ENCODE results near the gene FAXDC2. TPM values are rescaled to one million over a fixed set of nuclear protein-coding genes. Genes with fewer than 3 reads are reported as not detected.

The FAXDC2 gene, protein sequence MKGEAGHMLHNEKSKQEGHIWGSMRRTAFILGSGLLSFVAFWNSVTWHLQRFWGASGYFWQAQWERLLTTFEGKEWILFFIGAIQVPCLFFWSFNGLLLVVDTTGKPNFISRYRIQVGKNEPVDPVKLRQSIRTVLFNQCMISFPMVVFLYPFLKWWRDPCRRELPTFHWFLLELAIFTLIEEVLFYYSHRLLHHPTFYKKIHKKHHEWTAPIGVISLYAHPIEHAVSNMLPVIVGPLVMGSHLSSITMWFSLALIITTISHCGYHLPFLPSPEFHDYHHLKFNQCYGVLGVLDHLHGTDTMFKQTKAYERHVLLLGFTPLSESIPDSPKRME
- 9.8 and 17.4 TPM in 2 replicates for total RNA-seq (ENCODE audit: low replicate concordance)

DNA sequence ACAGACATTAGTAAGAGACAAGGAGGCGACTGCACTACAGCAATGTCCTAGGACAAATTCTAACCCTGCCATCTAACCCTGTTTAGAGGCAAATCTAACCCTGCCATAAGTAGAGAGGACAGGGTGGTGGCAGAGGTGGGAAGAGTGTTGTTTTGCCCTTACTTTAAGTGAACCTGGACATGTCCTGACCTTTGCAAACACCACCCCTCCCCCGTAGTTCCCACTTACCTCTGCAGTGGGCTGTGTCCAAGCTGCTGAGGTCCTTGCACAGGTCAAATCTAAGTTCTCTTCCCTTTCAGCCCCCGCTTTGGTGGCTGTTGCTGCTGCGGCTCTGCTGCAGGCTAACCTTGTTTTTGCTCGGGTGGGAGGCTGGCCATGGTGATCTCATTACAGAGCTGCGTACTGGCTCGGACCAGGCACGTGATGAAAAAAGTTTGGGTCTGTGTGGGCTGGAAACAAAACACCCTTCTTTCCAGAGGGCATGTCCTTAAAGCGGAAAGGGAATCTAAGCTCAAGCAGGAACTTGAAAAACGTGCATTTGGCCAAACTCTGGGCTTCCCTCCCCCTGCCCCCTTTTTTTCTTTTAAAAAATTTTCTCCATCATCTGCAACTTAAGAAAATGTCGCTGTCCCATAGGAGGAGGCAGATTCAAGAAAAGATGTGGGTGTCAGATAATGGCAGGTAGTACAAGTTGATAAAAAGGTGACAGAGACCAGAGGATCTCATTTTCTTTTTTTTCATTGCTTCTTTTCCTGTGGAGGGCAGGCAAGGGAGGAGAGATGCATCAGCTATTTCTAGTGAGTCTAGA is at the start of gene FAXDC2:
Gene FAXDC2, minus strand, starts transcription at position 349 of the 808 bp plus-strand sequence. CDS start 12,425 bp downstream, outside the sequence.
- peak within 1 kb of the TSS; percentile 74 for H3K4me3 ChIP-seq (ENCODE audit: low read depth, low read length)
- TF ChIP-seq, protein P1, sequence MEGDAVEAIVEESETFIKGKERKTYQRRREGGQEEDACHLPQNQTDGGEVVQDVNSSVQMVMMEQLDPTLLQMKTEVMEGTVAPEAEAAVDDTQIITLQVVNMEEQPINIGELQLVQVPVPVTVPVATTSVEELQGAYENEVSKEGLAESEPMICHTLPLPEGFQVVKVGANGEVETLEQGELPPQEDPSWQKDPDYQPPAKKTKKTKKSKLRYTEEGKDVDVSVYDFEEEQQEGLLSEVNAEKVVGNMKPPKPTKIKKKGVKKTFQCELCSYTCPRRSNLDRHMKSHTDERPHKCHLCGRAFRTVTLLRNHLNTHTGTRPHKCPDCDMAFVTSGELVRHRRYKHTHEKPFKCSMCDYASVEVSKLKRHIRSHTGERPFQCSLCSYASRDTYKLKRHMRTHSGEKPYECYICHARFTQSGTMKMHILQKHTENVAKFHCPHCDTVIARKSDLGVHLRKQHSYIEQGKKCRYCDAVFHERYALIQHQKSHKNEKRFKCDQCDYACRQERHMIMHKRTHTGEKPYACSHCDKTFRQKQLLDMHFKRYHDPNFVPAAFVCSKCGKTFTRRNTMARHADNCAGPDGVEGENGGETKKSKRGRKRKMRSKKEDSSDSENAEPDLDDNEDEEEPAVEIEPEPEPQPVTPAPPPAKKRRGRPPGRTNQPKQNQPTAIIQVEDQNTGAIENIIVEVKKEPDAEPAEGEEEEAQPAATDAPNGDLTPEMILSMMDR (IDR thresholded peaks at IDR 0.05; ENCODE audit: insufficient read depth, low read length), result no peak
- DNase-seq (ENCODE audit: low read depth), result peak; percentile 89

DNA sequence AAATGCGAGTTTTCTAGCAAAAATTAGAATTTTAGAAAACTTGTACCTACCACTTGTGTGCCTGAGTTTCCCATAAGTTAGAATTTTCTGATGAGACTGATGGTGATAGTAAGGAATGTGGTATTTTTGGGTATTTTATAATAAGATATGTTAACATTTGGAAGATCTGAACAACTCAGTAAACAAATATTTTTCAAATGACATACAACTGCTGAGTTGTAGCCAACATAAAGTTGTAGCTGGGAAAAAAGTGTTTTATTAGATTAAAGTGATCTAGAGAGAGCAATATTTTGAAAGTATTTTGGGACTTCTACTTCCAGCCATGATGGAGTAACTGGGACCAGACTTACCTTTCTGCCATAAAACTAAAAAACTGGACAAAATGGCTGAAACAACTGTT is 49.7 kb upstream of the FAXDC2 start:
- no peak for DNase-seq (ENCODE audit: low read depth)
- TF ChIP-seq, protein P1 (IDR thresholded peaks at IDR 0.05; ENCODE audit: insufficient read depth, low read length), result no peak

DNA sequence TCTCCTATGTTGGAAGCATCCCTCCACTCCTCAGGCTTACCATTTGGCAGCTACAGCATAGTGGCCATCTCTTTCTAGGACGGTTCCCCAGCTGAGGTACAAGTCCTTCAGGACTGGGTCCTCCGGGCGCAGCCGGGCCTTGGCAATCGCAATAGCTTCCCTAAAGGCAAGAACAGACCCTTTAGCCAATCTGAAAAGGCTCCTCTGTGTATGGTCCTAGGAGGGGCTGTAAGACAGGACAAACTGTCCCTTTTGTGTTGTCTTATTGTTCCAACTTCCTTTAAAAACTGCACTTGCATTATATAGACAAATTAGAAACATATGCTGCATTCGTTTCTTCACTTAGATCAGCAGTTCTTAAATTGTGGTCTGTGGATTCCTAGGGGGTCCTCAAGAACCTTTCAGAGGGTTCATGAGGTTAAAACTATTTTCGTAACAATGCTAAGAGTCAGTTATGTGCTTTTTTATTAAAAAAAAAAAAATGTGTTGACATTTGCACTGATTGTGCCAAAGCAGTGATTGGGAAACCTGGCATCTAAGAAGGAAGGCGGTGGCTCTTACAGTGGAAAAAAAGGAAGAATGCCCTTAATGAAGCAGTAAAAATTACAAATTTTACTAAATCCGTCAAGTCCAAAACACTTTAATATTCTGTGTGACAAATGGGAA is 48.9 kb upstream of the FAXDC2 start:
- no peak overlapping the region for H3K4me3 ChIP-seq (ENCODE audit: low read depth, low read length)
- TF ChIP-seq, protein P1 (IDR thresholded peaks at IDR 0.05; ENCODE audit: insufficient read depth, low read length), result no peak
- peak; percentile 5 for DNase-seq (ENCODE audit: low read depth)

More for the DNA sequence above, 49.7 kb upstream of the FAXDC2 start:
- no peak overlapping the region for H3K4me3 ChIP-seq (ENCODE audit: low read depth, low read length)

DNA sequence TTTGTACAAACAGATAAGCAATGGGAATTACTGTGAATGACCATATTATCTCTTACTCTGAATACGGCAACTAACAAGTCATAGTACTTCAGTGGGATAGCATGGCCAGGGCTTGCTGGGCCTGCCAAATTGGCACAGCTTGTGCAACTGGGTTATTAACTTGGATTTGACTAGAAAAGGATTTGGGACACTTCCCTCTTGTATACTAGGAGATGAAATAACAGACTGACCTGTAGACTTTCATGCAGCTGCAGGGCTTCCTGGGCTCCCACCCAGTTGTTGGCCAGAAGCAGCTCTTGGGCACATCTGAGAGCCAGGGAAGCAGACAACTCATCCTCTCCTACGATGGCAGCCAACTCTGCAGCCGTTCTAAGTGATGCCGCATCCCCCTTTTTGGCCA is 47.8 kb upstream of the FAXDC2 start:
- DNase-seq (ENCODE audit: low read depth), result no peak

DNA sequence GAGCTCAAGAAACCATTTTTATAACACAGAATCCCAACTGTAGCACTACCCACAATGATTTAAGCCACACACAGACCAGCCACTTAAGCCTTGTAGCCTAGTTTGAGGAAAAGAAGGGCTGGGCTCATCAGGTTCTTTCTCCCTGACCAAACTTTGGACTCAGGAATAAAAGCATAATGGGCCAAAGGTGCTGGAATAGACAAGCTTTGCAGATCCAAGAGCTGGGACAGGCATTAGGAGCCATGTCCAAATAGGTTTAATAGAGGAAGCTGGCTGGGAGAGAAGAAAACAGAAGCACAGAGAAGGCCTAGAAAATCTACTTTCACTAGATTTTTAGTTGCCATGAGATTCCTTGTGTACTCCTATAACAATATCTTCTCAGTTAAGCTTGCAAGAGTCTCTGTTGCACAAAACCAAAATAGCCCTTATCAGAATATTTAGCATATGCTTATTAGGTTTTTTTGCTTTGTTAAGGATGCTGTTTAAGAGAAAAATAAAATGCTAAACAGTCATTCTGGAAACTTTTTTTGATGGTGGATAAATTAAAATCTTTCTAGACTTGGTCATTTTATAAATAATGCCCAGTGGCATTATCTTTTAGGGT is 46.3 kb upstream of the FAXDC2 start:
- H3K4me3 ChIP-seq (ENCODE audit: low read depth, low read length), result no peak overlapping the region
- DNase-seq (ENCODE audit: low read depth), result no peak
- TF ChIP-seq, protein P1 (IDR thresholded peaks at IDR 0.05; ENCODE audit: insufficient read depth, low read length), result no peak

More for the DNA sequence above, 47.8 kb upstream of the FAXDC2 start:
- H3K4me3 ChIP-seq (ENCODE audit: low read depth, low read length), result no peak overlapping the region
- TF ChIP-seq, protein P1 (IDR thresholded peaks at IDR 0.05; ENCODE audit: insufficient read depth, low read length), result no peak
